Mucosa of gallbladder (tissue), 1 donor: ENCODE measurements around the gene ABCA6. TPM values are rescaled to one million over a fixed set of nuclear protein-coding genes. Genes with fewer than 3 reads are reported as not detected.

Source experiments
- DNase-seq: peaks from one replicate; pipeline ENCODE4 v3.0.0-alpha.2; 2020; ENCODE audit warnings: low spot score
- total RNA-seq: library from RNA; stranded (reverse); gene quantifications from one replicate; pipeline ENCODE4 v1.2.1, GENCODE V29; 2021
- donor health status: DM: no; HTN: no; CAD: no.

ABCA6 gene
- total RNA-seq, 1 donor from 2014 or later, result 15.6 TPM

DNA sequence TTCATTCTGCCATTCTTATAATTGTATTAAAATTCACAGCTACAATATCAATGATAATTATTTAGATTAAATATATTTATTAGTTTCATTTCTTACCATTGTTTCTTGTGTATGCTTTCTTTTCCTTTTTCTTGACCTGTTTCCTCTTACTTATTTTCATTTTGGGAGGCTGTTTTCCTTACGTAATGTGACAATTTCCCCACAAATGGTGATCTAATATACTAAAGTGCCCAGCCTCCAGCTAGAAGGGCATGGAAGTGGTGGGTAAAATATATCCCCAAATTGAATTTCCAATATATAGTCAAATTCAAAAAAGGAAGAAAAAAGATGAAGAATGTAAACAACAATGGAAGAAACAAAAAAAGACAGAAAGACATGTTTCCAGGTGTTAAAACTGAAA, 1.5 kb upstream of the ABCA6 start:
- no peak for DNase-seq

DNA sequence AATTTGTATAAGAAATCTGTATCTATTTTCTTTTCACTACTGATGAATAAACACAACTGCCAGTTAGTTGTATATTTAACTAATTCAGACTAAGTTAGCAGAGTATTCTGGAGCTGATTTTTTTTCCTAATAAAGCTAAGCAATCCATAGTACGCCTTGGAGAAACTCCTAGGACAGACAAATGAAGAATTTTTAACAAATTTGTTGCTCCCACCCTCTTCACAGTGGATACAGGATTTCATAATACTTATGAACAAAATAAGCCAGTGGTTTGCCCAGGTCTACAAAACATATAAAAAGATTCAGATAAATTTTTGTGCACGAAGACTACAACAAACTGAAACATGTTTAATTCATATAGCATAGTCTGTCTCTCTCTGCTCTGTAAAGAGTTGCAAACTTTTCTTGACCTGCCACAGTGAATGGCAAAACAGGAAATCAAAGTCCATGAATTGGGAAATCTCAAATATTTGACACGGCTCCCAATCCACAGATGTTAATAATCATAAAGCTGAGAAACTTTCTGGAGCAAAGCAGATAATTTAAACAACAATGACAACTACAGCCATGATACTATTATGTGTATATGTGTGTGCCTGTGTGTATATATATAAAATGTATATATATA, 594 bp upstream of the ABCA6 start:
- DNase-seq, result no peak

DNA sequence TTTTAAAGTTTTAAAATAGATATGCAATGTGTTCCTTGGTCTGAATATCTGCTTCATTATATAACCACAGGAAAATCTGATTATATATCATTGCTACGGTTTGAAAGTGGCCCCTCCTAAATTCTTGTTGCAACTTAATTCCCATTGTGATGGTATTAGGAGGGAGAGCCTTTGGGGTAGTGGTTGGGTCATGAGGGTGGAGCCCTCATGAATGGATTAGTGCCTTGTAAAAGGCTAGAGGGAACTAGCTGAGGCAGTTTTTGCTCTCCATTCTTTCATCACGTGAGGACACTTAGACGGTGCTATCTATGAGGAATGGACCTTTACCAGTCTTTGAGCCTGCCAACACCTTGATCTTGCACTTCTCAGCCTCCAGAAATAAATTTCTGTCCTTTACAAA, 7.6 kb downstream of the ABCA6 start:
- no peak for DNase-seq

DNA sequence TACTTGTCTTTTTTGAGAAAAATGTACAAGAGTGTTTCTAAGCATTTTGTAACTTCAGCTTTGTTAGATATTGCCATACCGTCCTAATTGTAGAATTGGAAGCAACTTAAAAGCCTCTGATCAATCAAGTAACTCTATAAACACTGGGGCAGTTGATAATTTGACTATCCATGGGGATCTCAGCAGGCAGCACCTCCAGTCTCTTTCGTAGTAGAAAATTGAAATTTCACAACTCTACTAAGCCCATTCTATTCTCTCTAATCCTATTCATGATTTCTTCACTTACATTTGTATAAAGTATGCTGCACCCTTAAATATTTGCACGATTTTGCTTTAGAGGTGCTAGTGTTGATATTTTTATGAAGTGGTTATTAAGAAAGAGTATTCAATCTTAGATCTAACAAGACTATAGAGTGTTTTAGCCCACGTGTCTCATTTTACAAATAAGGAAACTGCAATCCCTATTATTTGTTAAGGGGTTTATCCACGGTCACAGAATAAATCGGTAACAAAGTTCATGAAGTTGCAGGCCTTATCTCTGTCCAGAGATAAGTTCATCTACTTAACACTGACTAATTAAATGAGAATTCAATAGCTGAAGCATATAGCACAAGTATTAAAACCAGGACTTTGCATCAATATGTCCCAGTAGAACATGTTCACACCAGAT, 10.9 kb downstream of the ABCA6 start:
- no peak for DNase-seq

DNA sequence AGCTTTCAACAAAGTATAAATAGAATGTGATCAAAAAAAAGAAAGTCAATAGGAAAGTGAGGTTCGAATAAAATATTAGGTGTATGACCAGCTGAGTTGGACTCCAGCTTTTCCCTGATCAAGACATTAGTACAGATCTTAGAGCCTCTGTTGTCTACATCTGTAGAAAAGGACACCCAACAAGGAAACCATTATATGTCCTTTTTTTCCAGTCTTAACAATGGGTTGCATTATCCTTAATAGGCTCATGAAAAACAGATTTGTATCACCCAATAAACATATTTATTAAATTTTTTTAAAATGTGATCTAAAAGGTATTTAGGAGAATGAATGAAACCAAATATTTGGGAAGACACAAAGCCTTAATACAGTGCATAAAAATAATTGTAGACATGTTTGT, 18.1 kb downstream of the ABCA6 start:
- DNase-seq, result no peak

DNA sequence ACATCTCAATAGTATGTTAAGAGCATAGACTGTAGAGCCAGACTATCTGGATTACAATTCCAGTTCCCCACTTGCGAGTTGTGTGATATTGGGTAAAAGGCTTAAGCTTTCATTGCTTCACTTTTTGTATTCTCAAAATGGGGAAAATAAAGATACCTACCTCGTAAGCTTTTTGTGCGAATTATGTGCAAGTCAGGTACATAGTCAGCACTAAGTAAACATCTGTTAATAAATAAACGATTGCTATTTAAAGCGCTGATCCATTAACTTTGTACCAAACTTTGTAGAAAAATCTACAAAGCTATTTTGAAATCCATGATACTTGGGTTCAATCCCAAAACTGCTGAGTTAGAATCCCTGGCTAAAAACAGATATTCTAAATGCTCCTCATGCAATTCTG, 19.6 kb downstream of the ABCA6 start:
- no peak for DNase-seq

DNA sequence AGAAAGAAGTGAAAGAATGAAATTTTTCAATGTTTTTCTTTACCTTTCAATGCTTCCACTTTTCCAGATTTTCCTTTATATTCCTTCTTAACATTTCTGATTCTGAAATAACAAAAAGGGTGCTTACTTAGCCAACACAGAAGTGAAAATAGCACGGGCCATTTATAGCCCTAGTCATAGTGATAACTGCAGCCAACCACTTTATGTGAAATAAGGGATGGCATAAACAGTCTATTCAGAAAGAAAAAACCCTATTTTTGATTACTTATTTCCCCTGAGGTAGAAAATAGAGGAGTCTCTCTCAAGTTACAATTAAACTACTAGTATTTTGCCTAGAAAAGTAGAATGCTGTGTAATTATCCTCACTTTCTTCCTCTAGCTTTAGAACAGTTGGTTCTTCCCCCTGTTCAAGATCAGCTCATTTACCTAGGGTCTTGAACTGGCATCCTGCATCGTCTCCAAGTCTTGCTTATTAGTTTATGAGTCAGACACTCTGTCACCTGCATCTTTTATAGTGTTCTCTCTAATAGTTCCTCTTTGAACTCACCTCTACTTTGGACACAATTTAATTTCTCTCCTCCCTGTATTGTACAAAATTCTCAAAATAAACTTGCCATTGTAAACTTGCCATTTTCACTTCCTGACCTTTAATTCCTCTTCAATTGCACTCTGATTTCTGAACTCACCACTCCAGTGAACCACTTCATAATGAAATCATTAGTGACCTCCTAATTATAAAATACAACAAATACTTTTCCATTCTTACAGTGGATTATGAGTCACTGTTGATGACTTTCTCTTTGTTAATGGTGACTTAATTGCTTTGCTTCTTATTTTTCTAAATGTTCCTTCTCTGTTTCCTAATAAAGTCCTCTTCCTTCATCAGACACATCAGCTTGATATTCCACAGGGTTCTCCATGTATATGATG, 23.6 kb downstream of the ABCA6 start:
- DNase-seq, result no peak

DNA sequence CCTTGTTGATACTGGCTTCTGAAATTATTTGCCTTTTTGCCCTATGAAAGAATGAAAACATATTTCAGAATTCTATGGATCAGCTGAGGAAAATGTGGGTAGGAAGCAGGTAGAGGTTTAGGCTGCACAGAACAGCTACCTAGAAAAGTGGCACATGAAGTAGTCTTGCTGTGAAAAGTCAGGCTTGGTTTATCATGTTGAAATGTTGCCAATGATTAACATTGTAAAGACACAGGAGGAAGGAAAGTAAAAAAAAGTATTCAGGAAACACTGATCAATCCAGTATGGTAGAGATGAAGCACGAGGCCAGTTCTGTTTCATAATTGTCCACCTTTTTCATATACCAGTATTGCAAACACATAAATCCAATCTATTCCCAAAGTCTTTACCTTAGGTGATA, 29.9 kb downstream of the ABCA6 start:
- DNase-seq, result no peak

DNA sequence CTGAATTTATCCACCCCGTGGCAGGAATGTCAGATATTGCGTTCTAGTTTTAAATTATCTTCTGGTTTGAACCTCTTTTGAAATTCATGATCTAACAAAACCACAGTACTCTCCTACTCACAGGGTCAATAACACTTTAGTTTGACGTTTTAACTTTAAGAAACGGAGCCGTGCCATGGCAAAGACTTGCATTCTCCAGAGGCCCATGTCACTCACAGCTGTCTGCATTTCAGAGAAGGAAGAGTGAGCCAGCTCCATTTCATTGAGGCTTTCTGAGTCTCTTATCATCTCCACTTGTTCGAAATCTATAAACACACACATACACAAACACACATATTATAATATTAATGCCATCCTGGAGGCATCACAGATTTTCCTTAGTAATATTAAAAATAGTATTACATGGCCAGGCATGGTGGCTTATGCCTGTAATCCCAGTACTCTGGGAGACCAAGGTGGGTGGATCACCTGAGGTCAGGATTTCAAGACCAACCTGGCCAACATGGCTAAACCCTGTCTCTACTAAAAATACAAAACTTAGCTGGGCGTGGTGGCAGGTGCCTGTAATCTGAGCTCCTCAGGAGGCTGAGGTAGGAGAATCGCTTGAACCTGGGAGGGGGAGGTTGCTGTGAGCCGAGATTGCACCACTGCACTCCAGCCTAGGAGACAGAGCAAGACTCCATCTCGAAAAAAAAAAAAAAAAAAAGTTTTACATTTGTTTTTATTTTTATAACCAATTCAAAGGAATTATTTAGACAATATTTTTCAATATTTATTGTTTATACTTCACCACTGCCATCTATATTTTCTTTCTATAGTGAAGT, 35.6 kb downstream of the ABCA6 start:
- no peak for DNase-seq

DNA sequence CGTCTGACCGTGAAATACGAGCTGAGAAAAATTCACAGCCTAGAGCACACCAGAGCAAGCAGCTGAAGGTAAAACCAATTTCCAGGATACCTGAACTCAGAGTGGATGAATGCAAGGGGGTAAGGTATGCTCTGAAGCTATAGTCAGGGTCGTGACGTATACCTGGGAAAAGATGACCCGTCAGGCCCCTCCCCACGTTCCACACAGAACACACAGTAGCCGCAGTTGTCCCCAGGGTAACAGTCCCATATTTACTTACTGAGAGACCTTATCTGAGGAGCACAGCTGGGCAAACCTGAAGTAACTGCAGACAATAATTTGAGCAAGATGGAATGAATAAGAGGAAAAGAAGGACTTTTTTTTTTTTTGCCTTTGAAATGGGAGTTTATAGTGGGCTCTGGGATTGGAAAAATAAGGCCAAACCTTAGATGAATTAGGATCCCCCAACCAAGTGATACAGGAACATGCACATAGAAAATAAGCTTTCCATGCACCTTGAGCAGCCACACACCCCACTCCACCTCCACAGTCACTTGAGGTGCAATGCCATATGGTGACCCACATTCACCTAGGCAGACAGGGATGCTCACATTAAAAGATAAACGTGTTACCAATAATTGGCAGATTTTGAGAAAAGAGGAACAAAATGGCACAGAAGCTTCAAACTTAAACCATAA, 38.0 kb downstream of the ABCA6 start:
- DNase-seq, result no peak

DNA sequence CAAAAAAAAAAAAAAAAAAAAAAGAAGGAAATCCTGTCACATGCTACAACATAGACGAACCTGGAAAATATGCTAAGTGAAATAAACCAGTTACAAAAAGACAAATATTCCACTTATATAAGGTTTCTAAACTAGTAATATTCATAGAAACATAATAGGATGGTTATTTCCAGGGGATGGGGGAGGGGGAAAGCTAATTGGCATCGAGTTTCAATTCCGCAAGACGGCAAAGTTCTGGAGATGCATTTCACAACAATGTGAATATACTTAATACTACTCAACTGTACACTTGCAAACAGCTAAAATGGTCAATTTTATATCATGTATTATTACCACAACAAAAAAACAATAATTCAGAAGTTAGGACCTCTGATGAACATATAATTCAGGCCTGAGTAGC, 43.1 kb downstream of the ABCA6 start:
- DNase-seq, result no peak

DNA sequence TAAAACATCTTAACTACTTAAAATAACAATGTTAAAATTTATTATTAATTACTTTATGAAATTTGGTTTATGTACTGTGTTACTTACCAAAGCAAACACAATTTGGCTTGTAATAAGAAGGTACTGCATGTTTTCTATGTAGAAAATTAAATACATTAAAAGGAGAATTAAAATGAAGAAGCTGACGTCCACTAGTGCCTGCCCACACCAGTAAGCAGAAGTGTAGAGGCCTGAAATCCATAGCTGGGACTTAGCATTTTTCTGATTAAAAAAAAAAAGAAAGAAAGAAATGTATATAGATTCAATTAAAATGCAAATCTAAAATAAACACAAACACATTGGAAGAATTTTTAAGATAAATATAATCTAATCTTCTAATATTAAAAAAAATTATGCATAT, 45.2 kb downstream of the ABCA6 start:
- no peak for DNase-seq

DNA sequence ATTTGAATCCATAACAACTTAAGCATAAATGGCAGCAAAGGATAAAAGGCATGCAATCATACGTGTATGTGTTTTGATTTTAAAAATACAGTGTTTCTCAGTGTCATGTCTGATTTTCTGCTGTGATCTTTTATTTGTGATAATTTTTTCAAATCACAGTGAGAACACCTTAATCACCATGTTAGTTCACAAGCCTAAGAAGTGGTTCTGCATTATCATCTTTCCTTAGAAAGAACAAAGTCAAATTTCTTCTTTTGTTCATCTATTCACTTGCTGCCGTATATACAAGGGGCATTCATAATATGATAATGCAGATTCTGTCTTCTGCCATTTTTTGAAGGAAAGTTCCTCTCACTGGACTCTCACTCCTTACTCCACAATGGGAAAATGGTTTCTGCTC, 47.7 kb downstream of the ABCA6 start:
- DNase-seq, result no peak

DNA sequence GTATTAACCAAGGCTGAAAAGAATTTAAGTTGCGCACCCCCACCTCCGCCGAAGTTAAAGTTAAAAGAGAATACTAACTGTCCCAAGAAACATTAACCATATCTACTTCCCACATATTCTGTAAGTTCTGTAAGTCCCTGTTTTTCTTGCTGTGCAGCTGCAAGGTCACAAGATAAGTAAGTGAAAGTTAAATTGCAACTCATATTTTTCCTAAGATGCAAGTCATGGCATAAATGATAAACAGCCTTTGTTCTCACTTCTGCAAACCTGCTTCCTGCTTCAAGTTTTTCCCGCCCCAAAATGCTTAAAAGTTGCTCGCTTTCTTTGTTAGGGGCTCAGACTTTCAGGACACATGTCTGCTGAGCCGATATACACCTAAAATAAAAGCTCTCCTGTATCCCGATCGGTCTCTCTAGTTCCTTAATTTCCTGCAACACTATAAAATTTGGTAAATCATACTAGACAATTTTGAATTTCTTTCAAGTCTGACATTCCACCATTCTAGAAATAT, 48.4 kb downstream of the ABCA6 start:
- DNase-seq, result no peak

DNA sequence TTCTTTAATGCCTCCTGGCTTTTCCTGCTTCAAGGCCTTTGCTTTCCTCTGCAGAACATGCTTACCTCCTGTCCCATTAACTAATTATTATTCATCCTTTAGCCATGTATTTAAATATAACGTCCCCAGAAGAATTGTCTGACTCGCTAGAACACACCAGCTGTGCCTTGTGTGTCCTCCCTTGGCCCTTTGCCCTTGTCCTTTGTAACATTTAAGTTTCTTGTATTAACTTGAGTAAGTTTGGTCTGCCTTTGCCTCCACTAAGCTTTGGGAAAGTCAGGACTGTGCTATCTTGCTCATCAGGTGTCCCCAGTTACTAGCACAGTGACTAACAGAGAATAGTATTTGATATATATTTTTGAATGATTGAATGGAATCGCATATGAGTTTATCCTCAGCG, 51.3 kb downstream of the ABCA6 start:
- DNase-seq, result no peak

DNA sequence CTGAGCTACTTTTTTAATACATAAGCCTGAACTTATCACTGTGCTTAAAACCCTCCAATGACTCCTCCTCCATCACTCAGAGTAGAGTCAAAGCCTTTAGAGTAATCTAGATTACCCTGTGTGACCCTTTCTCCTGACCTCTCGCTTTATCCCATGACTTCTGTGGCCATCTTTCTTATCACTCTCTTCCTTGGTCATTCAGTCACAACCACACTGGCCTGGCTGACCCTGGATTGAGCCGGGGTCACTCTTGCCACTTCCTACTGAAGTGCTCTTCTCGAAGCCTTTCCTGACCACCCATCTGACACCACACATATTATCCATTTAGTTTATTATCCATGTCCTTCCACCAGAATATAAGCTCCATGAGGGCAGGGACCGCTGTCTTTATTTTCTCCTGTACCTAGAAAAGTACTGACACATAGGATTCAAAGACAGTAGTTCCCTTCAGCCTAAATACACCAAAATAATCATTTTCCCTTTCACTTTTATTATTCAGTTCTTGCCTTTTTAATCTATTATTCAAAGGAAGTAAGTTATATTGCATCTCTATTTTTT, 53.0 kb downstream of the ABCA6 start:
- no peak for DNase-seq

DNA sequence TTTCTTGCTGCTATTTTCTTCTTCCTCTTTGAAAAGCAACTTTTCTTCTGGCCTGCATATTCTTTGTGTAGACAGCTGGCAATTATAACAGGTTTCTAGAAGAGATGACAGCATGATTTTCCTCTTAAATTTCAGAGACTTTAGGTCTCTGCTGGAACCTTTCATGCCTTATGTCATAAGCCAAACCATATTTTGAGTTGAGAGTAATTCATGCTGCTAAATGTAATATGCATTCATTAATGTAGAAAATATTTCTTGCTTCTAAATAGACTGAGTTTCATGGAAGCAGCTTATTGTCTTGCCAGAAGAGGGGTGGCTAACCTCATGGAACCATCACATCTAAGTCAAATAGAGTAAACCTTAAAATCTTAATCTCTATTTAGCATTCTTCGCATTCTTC, 55.1 kb downstream of the ABCA6 start:
- no peak for DNase-seq

DNA sequence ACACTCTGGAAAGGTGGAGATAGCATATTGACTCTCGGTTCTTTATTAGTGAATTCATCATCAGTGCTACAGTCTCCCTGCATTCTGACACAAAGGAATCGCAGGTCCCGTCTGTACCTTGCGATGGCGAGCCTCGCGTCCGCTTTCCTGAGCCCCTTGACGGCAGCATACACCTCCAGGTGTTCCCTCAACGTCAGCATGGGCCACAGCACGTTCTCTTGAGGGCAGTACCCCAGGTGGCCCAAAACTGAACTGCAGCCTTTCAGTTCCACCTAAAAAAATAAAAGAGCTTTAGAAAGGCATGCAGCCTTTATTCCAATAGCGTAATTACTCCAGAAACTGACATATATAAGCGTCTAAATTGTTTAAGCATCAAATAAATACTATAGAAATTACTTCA, 56.8 kb downstream of the ABCA6 start:
- DNase-seq, result no peak

DNA sequence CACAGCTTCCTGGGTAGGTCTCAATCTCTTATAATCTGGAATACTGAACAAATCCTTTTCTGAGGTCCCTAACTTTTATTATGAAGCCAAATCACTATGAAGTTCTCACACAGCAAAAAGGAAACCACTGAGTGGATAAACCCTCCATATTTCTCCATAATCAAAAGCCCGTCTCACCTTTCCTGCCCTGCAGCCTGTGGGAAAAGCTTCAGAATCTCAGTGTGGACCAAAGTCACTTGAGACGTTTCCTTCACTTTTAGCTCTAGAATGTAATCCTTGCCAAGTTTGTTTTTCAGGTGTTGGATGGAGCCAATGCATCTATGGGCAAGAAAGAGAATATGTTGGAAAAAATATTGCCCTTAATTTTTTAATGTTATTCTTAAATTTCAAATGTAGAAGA, 59.0 kb downstream of the ABCA6 start:
- no peak for DNase-seq

DNA sequence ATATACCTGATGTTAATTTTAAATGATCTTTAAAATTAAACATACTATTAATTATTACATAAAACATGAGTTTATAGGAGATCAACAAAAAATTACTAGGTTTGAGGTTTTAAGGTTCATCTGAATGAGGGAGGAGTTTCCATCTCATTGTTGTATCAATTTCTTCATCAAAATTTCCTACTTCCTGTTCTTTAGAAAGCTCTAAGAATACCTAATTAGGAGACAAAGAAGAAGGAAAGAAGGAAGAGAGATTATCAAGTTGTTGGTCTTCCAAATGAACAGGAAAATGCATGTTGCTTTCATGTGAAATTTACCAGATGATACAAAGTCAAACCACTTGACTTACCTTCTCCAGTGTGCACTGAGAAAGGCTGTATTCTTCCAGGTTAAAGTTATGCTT, 62.8 kb downstream of the ABCA6 start:
- no peak for DNase-seq

DNA sequence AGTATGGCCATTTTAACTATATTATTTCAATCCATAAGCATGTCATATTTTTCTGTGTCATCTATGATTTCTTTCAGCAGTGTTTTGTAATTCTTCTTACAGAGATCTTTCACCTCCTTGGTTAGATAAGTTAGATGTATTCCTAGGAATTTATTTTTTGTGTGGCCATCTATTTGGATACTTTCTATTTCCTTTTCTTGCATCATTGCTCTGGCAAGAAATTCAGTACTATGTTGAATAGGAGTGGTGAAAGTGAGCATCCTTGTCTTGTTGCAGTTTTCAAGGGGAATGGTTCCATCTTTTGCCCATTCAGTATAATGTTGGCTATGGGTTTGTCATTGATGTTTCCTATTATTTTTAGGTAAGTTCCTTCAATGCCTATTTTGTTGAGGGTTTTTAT, 65.9 kb downstream of the ABCA6 start:
- DNase-seq, result no peak
